HG03139 (cell line): ENCODE results near the gene TRAF3IP1.

ENCODE experiments used
- ATAC-seq: cut with Tn5 transposase; IDR thresholded peaks from one replicate; pipeline ENCODE4 v1.9.1; 2021; ENCODE audit not compliant: unreplicated experiment

The TRAF3IP1 gene

DNA sequence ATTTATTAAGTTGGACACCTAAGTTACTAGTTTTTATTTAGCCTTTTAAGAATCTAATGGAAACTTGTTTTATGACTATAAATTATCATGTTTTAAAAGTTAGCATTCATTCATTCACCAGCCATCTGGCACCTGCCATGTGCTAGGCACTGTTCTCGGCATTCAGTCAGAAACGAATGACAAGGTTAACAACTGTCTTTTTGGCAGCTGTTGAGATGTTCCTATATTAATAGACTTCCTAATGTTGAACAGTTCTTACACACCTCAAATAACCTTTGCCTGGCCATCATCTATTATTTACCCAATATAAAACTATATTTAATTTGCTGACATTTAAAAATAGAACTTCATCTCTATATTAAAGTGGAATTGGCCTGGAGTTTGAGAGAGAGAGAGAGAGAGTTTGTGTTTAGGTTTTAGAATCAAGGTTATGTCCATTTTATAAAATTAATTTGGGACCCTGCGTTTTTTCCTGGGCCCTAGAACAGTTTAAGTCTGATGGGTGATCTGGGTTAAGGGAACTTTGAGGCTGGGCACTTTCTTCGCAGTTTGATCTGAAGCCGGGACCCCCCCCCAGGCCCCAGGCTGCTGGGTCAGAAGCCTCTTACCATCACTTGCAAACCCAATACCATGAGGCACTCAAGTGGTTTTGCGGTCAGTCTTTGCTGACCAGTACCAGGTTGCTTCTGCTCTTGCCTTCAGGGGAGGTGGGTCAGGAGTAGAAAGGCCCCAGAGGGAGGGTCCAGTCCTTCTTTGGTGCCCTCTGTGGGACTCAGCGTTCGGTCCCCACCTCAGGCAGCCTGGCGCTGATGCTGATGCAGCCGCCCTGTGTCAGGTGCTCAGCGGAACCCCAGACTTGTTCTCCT, 58.1 kb downstream of the TRAF3IP1 start:
- ATAC-seq, result no peak

GRCh38 chr2:238379096-238379810, 58.9 kb downstream of the TRAF3IP1 start:
- ATAC-seq, result no peak

- no peak for ATAC-seq
Observed at GRCh38 chr2:238380336-238380735, 60.0 kb downstream of the TRAF3IP1 start.

DNA sequence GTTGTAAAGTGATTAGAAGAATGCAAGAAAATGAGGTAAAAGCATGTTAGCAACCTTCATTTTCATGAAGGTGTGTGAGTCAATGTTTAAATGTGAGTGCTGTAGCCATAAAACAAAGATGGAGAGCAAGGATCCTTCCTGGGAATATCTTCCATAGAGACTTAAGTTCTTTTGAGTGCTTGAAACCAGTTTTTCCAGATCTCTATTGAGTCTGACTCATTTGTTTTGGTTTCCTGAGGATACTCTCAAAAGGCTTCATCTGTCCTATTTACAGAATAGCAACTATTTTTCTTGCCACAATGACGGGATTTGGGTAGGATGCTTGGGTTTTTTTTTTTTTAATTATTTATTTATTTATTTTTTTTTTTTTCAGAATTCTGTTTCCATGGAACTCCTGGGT, 60.5 kb downstream of the TRAF3IP1 start:
- ATAC-seq, result no peak

- ATAC-seq, result no peak
Observed at GRCh38 chr2:238381341-238382115, 61.2 kb downstream of the TRAF3IP1 start.

DNA sequence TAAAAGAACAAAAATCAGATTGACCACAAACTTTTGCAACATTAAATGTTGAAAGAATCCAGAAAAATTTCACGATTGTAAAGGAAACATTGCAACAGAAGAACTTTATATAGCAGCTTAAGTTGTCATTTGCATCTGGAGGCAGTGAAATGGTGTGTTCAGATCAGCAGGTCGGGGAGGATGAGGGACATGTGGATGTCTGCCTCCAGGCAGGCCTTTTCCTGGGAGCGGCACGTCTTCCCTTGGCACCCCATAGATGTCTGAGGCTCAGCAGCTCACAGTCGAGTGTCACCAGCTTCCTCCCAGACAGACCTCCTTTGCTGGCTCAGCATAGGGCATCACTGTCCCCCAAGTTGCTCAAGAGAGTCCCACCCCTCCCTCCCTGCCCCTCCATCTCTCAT, 62.1 kb downstream of the TRAF3IP1 start:
- no peak for ATAC-seq

GRCh38 chr2:238383135-238383534, 62.8 kb downstream of the TRAF3IP1 start:
- ATAC-seq, result no peak

DNA sequence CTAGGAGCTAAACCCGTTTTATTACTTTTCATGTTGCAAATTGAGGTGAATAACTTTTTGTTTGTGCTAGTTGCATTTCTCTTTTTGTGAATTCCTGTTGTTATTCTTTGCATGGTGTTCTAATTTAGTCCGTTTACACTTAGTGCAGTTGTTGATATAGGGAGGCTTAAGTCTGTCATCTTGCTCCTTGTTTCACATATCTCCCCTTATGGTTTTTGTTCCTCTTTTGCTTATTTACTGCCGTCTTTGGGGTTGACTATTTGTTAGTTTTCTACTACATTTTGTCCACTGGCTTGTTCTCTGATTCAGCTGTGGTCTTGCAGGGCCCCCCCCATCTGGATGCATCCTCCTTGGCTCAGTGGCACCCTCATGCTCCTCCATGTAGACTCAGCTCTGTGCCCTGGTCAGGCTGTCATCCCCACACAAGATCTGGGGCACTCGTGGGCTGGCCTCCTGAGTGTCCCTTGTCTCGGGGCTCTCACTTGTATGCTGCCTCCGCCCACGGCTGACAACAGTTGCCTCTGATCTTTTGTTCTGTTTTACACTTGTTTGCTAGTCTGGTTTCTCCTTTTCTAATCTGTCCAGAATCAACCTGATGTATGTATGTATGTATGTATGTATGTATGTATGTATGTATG, 63.5 kb downstream of the TRAF3IP1 start:
- ATAC-seq, result no peak

DNA sequence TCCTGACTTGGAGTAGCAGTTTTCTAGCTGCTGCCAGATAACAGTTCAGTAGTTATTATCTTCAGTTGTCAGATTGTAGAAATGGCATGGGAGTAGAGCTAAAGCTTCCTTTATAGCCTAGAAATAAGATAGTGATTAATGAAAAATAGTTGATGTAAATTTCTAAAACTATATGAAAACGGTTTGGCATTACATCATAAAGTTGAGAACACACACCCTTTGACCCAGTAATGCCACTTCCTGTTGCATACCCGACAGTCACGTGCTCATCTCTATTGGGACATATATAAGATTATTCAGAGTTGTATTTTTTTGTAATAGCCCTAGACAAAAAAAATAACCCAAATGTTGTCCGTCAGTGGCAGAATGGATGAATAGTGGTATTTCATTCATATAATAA, 67.0 kb downstream of the TRAF3IP1 start:
- ATAC-seq, result no peak

- no peak for ATAC-seq
Observed at GRCh38 chr2:238388794-238389193, 68.5 kb downstream of the TRAF3IP1 start.

DNA sequence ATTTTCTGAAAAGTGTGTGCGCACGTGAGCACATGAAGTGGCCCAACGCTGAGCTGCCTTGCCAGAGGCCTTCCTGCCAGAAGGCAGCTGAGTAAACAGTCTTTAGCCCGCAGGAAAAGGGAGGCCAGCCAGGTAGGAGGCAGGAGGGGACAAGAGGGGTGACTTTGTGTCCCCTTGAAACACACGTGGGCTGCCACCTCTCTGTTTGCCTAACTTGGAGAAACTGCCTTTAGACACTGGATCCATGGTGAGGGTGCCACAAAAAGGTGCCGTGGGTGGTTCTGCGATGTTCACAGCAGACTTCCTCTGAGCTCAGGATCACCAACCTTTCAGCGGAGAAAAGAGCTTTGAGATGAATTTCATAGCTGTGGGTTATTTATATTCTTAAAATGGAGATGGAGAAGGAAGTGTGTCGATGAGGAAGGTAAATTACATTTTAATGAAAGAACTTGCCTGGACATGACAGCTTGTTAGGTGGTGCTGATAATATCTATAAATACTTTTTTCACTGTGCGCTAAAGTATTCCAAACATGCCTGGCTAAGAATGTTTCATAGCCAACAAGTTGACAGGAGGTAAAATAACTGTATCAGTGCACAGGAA, 69.8 kb downstream of the TRAF3IP1 start:
- ATAC-seq, result no peak

GRCh38 chr2:238391042-238391689, 70.8 kb downstream of the TRAF3IP1 start:
- no peak for ATAC-seq

DNA sequence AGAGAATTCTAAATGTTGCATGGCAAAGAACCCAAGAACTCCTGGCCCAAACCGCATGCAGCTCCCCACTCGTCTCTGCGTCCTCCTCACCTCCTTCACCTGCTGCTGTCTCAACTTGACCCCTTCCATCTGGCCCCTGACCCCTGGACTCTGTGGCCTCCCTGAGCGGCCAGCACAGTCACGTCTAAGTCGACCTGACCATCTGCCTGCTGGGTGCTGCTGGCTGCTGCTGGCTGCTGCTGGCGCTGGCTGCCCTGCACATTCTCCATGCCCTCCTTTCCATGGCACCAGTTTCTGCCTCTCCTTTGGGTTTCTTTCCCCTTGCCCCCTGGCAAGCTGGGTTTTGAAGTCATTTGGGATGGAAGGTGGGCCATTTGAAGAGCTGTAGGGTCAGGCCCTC, 76.3 kb downstream of the TRAF3IP1 start:
- ATAC-seq, result no peak

DNA sequence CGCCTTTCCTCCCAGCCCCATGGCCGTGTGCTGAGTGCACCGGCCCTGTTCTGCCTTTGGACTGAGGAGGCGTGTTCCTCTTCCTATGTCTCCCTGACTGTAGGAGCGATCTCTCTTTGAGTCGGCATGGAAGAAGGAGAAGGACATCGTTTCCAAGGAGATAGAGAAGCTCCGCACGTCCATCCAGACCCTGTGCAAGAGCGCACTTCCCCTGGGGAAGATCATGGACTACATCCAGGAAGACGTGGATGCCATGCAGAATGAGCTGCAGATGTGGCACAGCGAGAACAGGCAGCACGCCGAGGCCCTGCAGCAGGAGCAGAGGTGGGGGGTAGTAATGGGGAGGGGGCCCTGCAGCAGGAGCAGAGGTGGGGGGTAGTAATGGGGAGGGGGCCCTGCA, 77.0 kb downstream of the TRAF3IP1 start:
- no peak for ATAC-seq

DNA sequence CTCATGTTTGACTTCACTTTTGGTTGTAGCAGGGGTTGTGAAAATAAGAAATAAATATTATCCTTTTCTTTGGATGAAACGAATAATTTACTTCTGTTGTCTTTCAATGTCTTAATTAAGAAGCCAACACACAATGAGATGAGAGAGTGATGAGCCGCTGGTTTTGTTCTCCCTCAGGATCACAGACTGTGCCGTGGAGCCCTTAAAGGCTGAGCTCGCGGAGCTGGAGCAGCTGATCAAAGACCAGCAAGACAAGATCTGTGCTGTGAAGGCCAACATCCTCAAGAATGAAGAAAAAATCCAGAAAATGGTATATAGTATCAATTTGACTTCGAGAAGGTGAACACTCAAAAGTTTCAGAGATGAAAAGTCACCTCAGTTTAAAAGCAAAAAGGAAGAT, 78.3 kb downstream of the TRAF3IP1 start:
- no peak for ATAC-seq

DNA sequence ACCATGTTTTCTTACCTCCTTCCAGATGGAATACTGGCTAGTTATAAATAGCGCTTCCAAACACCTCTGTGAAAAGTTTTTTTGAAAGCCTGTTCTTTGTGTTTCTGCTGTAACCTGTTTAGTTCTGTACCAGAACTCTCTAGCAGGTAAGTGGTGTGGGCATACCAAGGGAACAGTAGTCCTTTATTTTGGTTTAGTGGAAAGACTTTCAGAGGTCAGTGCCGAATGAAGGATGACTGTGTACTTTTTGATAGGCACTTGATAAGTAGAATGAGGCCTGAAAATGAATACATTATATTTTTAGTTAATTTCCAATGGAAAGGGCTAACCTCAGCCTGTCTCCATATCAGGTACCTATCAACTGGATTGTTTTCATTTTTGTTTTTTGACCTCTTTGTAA, 78.8 kb downstream of the TRAF3IP1 start:
- ATAC-seq, result no peak

DNA sequence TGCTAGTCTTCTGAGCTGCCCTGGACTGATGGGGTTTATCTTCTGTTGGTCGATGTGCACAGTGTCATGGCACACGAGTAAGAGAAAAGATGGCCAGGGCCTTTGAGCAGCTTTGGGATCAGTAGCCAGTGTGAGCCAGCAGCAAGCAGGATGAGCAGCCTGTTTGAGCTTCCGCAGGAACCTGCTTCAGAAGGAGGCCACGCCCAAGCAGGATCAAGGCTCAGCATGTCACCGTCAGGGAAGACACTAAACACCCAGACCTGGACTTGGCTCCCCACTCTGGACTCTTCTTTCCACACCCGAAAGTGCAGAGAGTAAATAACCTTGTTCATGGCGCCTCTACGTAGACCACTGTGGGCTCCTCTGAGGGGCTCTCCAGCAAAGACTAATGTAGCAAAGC, 81.2 kb downstream of the TRAF3IP1 start:
- no peak for ATAC-seq

- no peak for ATAC-seq
Observed at GRCh38 chr2:238403632-238404405, 83.5 kb downstream of the TRAF3IP1 start.

- ATAC-seq, result no peak
Observed at GRCh38 chr2:238404406-238405216, 84.3 kb downstream of the TRAF3IP1 start.
